WTC11 (cell line): Measurements from ENCODE around the gene MIPEP. TPM values are rescaled to one million over a fixed set of nuclear protein-coding genes. Genes with fewer than 3 reads are reported as not detected.
A peak's percentile ranks its signal among the peaks of the same experiment; 100 is the strongest.

Experiments used
- ATAC-seq: fragments of 200-7000 bp; cut with Tn5 transposase; 2 replicates; pipeline ENCODE4 v1.10.0; 2021; ENCODE audit warnings: mild to moderate bottlenecking, moderate library complexity
- CTCF ChIA-PET: fragments of 300-600 bp; sonication (Branson Sonifier 250); formaldehyde crosslinking; loops from one replicate; lab custom pipeline; 2021; ENCODE audit warnings: antibody characterized with exemption; lab: Charles Lee
- POLR2A ChIA-PET: fragments of 350-600 bp; sonication (Branson Sonifier 250); formaldehyde crosslinking; loops from one replicate; lab custom pipeline; 2021; ENCODE audit warnings: antibody characterized with exemption; lab: Charles Lee
- DNase-seq: peaks from one replicate; pipeline ENCODE4 v3.0.0; 2021; ENCODE audit warnings: low spot score
- H3K27ac Mint-ChIP-seq: 2 replicates; pipeline ENCODE4 v1.8.0; 2021; ENCODE audit warnings: mixed read lengths
- H3K27me3 Mint-ChIP-seq: 2 replicates; pipeline ENCODE4 v1.8.0; 2021; ENCODE audit warnings: low read depth, mild to moderate bottlenecking, moderate library complexity, mixed read lengths
- H3K36me3 Mint-ChIP-seq: 2 replicates; pipeline ENCODE4 v1.8.0; 2021; ENCODE audit warnings: mixed read lengths
- H3K4me1 Mint-ChIP-seq: 2 replicates; pipeline ENCODE4 v1.8.0; 2022; ENCODE audit warnings: mixed read lengths
- H3K4me3 Mint-ChIP-seq: 2 replicates; pipeline ENCODE4 v1.8.0; 2021; ENCODE audit warnings: mild to moderate bottlenecking, moderate library complexity, mixed read lengths
- H3K9me3 Mint-ChIP-seq: 2 replicates; pipeline ENCODE4 v1.8.0; 2021; ENCODE audit warnings: mixed read lengths
- CDX4 ChIP-seq: fragments of 250-450 bp; sonication (Bioruptor Pico); IDR thresholded peaks from 2 replicates; pipeline ENCODE4 v1.9.0; 2021; ENCODE audit warnings: moderate library complexity, mild to moderate bottlenecking, inconsistent platforms, borderline replicate concordance
- ELF4 ChIP-seq: sonication (generic); formaldehyde crosslinking; IDR thresholded peaks from 2 replicates; pipeline ENCODE4 v1.8.1; 2022; ENCODE audit warnings: low read depth, mild to moderate bottlenecking, moderate library complexity, missing genetic modification reagents
- ETV6 ChIP-seq: sonication (generic); formaldehyde crosslinking; IDR thresholded peaks from 2 replicates; pipeline ENCODE4 v1.8.1; 2022; ENCODE audit warnings: mild to moderate bottlenecking, missing genetic modification reagents
- MLX ChIP-seq: sonication (generic); formaldehyde crosslinking; IDR thresholded peaks from 2 replicates; pipeline ENCODE4 v1.8.1; 2023; ENCODE audit warnings: mild to moderate bottlenecking, missing genetic modification reagents, moderate library complexity
- NR1H2 ChIP-seq: sonication (generic); formaldehyde crosslinking; IDR thresholded peaks from 2 replicates; pipeline ENCODE4 v1.9.0; 2021; ENCODE audit warnings: mild to moderate bottlenecking, moderate library complexity, missing genetic modification reagents
- OVOL2 ChIP-seq: fragments of 250-450 bp; sonication (Bioruptor Pico); IDR thresholded peaks from 2 replicates; pipeline ENCODE4 v1.9.0; 2021; ENCODE audit warnings: mild to moderate bottlenecking, borderline replicate concordance
- PRDM15 ChIP-seq: sonication (generic); formaldehyde crosslinking; IDR thresholded peaks from 2 replicates; pipeline ENCODE4 v1.8.0; 2022; ENCODE audit warnings: missing genetic modification reagents
- RELA ChIP-seq: sonication (generic); formaldehyde crosslinking; IDR thresholded peaks from 2 replicates; pipeline ENCODE4 v1.8.1; 2022; ENCODE audit warnings: missing genetic modification reagents, mild to moderate bottlenecking, borderline replicate concordance
- USF1 ChIP-seq: sonication (generic); formaldehyde crosslinking; IDR thresholded peaks from 2 replicates; pipeline ENCODE4 v1.8.0; 2022; ENCODE audit warnings: mild to moderate bottlenecking, missing genetic modification reagents
- ZBTB43 ChIP-seq: sonication (generic); formaldehyde crosslinking; IDR thresholded peaks from 2 replicates; pipeline ENCODE4 v1.8.1; 2023; ENCODE audit warnings: mild to moderate bottlenecking, missing genetic modification reagents
- ZNF121 ChIP-seq: sonication (generic); formaldehyde crosslinking; IDR thresholded peaks from 2 replicates; pipeline ENCODE4 v1.8.0; 2023; ENCODE audit warnings: missing genetic modification reagents
- ZNF263 ChIP-seq: sonication (generic); formaldehyde crosslinking; IDR thresholded peaks from 2 replicates; pipeline ENCODE4 v1.8.1; 2022; ENCODE audit warnings: low read depth, mild to moderate bottlenecking, moderate library complexity, missing genetic modification reagents
- ZNF423 ChIP-seq: fragments of 250-450 bp; sonication (Bioruptor Pico); IDR thresholded peaks from 2 replicates; pipeline ENCODE4 v2.1.2; 2022; ENCODE audit warnings: mild to moderate bottlenecking, moderate library complexity
- ZSCAN18 ChIP-seq: fragments of 250-450 bp; sonication (Bioruptor Pico); IDR thresholded peaks from 2 replicates; pipeline ENCODE4 v2.1.2; 2022; ENCODE audit warnings: mild to moderate bottlenecking, moderate library complexity
- total RNA-seq: library from RNA; stranded (reverse); gene quantifications from 3 replicates; pipeline ENCODE4 v1.2.3, GENCODE V29; 2021

Gene MIPEP
- total RNA-seq, 1 experiment from 2014 or later: 30.5 TPM

- Mint-ChIP-seq H3K4me3 (peak overlapping the region; percentile 69), H3K27me3 (peaks cover 22% of the 10 kb centered on the region), H3K27ac (no peak overlapping the region), H3K4me1 (peaks cover 27% of the 10 kb centered on the region)
- peak; percentile 84 for ATAC-seq
- POLR2A ChIA-PET: no interaction called here
- no peak for TF ChIP-seq OVOL2 (CRISPR knock-in tag)
- TF ChIP-seq ZNF121 (CRISPR knock-in tag): no peak
- TF ChIP-seq ZNF263: no peak
- no peak for TF ChIP-seq ZBTB43
- TF ChIP-seq ETV6 (CRISPR knock-in tag): no peak
- no peak for TF ChIP-seq RELA
- no peak for TF ChIP-seq MLX (CRISPR knock-in tag)
- no peak for TF ChIP-seq ZSCAN18
- TF ChIP-seq NR1H2 (CRISPR knock-in tag): no peak
- no peak for TF ChIP-seq PRDM15 (CRISPR knock-in tag)
- no peak for TF ChIP-seq CDX4
- TF ChIP-seq USF1 (CRISPR knock-in tag): no peak
- TF ChIP-seq, all 79 proteins: peak for 0
- DNase-seq: peak; percentile 30
- no peaks in the 10 kb centered on the region for H3K36me3 Mint-ChIP-seq
- H3K9me3 Mint-ChIP-seq: 0 out of 2 replicates have a peak, but pooled peaks cover 2% of the 10 kb centered on the region
- CTCF ChIA-PET: interaction anchor here (0.5 to 2.7 kb wide), 8 partner anchors 14 to 325 kb away, joined by 3 to 8 read pairs (median 4); partner anchors contain the start of gene MIPEP
Observed at GRCh38 chr13:23903906-23904280, 14.7 kb upstream of the MIPEP start.

GRCh38 chr13:23902975-23903905, 14.0 kb upstream of the MIPEP start:
- Mint-ChIP-seq H3K9me3 (0 out of 2 replicates have a peak, but pooled peaks cover 2% of the 10 kb centered on the region), H3K36me3 (no peaks in the 10 kb centered on the region), H3K4me3 (peak overlapping the region; percentile 69)
- CTCF ChIA-PET: interaction anchor here (0.5 to 2.7 kb wide), 5 partner anchors 13 to 326 kb away, joined by 3 to 8 read pairs (median 4); partner anchors contain the start of gene MIPEP
- DNase-seq: peak; percentile 27
- POLR2A ChIA-PET: no interaction called here
- ATAC-seq: peak; percentile 29
- TF ChIP-seq ELF4 (CRISPR knock-in tag): no peak
- peak; percentile 90 for TF ChIP-seq ZNF423 (CRISPR knock-in tag)
- TF ChIP-seq, all 79 proteins: peak for 1
- Mint-ChIP-seq H3K4me1 (peaks cover 27% of the 10 kb centered on the region), H3K27me3 (peaks cover 22% of the 10 kb centered on the region), H3K27ac (no peak overlapping the region)
